Measurements from ENCODE around the gene TLCD2. TPM values are rescaled to one million over a fixed set of nuclear protein-coding genes. Genes with fewer than 3 reads are reported as not detected.
"Not testable (repeated sequence)": the region's sequence is repeated elsewhere in the genome, so short reads cannot be mapped to it uniquely, and the experiment has no call there.

TLCD2 gene
- total and polyA plus RNA-seq, 12 donors: 0.96 to 6.0 (median 1.9) TPM

DNA sequence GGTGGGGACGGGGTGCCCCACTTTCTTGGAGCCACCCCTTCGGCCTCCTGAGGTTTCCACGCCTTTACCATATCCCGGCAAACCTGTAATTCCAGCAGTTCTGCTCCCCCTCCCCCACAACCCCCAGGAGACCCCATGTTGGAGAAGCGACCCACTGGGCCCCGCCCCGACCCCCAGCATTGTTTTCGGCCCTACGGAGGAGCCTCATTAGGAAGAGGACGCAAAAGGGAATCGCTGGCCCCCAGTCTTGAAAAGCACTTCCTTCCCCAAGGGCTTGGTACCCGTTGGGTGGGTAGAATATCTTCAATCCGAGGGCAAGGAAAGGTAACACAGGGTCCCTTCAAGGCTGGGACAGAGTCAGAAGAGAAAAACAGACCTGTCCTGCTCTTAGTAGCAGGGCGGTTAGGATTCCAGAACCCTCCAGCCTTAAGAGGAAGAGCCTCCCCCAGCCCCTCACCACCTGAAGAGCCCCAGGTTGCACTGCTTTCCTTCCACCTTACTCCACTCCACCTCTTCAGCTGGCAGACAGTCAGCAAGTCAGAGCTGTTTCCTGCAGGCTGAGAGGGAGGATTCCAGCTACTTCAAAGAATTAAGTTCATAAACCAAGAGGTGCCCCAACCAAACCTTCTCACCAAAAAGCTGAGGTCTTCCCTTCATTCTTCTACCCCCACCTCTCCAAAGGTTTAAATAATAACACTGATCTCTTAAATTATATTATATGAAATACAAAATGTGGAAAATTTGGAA lies 803 bp upstream of the TLCD2 start:
- peak overlapping the region; percentile 64 to 88 (median 78) for H3K4me3 ChIP-seq
- WGBS, 2 donors: 39 to 43% methylated on average over 14 of the region's 14 CpGs
- no peak for DNase-seq

DNA sequence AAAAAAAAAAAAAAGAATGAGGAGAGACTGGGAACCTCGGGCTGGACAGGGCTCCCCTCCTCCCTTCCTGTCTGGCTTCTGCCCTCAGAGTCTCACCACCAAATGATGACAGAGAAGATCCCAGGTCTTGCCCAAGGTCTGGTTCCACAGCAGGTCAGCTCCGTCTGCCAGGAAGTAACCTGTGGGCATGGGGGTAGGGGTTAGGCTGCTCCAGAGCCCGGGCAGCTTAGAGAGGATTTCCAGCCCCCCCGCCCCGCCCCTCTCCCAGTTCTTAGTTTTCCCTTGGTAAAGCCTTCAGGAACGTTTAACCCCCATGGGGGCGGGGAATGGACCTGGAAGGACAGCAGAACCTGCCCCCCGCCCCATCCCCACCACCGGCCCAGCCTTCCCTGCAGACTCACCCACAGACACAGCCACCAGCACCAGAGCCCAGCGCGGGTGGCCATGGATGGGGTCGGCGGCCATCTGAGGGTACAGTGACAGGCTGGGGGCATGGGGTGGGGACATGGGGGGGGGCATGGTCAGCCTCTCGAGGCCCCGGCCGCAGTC lies 700 bp downstream of the TLCD2 start:
- peak overlapping the region; percentile 64 to 88 (median 78) for H3K4me3 ChIP-seq
- peaks cover 0 to 11% (median 0%) of the 10 kb centered on the region in 7 donors for H3K27me3 ChIP-seq
- peaks cover 10 to 55% (median 42%) of the 10 kb centered on the region in 9 donors for H3K4me1 ChIP-seq
- DNase-seq: no peak
- H3K9me3 ChIP-seq: no peaks in the 10 kb centered on the region
- intact Hi-C loops (cut with DNase I): no loop called here
- TF ChIP-seq, protein P1, sequence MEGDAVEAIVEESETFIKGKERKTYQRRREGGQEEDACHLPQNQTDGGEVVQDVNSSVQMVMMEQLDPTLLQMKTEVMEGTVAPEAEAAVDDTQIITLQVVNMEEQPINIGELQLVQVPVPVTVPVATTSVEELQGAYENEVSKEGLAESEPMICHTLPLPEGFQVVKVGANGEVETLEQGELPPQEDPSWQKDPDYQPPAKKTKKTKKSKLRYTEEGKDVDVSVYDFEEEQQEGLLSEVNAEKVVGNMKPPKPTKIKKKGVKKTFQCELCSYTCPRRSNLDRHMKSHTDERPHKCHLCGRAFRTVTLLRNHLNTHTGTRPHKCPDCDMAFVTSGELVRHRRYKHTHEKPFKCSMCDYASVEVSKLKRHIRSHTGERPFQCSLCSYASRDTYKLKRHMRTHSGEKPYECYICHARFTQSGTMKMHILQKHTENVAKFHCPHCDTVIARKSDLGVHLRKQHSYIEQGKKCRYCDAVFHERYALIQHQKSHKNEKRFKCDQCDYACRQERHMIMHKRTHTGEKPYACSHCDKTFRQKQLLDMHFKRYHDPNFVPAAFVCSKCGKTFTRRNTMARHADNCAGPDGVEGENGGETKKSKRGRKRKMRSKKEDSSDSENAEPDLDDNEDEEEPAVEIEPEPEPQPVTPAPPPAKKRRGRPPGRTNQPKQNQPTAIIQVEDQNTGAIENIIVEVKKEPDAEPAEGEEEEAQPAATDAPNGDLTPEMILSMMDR (IDR thresholded peaks at IDR 0.05): no peak
- peaks cover 0 to 49% (median 24%) of the 10 kb centered on the region in 9 donors for H3K36me3 ChIP-seq
- ATAC-seq: peak in 2 of 8 donors; percentile 4 to 5
- WGBS, 2 donors: 4 to 10% methylated on average over 11 to 15 of the region's 16 CpGs
- peak overlapping the region in 9 of 10 donors; percentile 76 to 99 (median 84) for H3K27ac ChIP-seq

More for the DNA sequence above, 803 bp upstream of the TLCD2 start:
- no peak for ATAC-seq
- Histone ChIP-seq H3K9me3 (no peaks in the 10 kb centered on the region), H3K27ac (peak overlapping the region in 9 of 10 donors; percentile 76 to 99 (median 84)), H3K4me1 (peaks cover 10 to 61% (median 52%) of the 10 kb centered on the region in 9 donors), H3K27me3 (peaks cover 0 to 11% (median 0%) of the 10 kb centered on the region in 7 donors), H3K36me3 (peaks cover 0 to 50% (median 24%) of the 10 kb centered on the region in 9 donors)
- intact Hi-C loops (cut with DNase I): loop anchor here in 8 of 10 donors (2.0 to 10.0 kb wide), 10 partner anchors 26 to 446 kb away; partner anchors contain the start of gene PRPF8 (in 1 of the 8)
- TF ChIP-seq, protein P1 (IDR thresholded peaks at IDR 0.05): no peak

DNA sequence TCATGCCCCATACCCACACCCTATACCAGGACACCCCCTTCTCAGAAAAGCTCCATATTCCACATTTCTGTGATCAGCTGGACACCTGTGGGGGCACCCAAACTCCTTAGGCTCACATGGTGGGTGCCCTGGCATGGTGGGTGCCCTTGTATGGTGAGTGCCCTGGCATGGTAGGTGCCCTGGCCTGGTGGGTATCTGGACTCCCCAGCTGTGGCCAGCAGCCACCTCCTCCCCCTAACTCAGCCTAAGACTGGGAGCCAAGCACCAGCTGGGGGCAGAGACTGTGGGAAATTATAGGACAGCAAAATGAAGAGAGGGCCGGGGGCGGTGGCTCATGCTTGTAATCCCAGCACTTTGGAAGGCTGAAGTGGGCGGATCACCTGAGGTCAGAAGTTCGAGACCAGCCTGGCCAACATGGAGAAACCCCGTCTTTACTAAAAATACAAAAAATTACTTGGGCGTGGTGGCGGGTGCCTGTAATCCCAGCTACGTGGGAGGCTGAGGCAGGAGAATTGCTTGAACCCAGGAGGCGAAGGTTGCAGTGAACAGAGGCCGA lies 1.3 kb downstream of the TLCD2 start:
- Histone ChIP-seq H3K27me3 (peaks cover 0 to 11% (median 0%) of the 10 kb centered on the region in 7 donors), H3K4me1 (peaks cover 7 to 50% (median 37%) of the 10 kb centered on the region in 9 donors)
- WGBS, 2 donors: 94 to 95% methylated on average over 10 of the region's 10 CpGs

DNA sequence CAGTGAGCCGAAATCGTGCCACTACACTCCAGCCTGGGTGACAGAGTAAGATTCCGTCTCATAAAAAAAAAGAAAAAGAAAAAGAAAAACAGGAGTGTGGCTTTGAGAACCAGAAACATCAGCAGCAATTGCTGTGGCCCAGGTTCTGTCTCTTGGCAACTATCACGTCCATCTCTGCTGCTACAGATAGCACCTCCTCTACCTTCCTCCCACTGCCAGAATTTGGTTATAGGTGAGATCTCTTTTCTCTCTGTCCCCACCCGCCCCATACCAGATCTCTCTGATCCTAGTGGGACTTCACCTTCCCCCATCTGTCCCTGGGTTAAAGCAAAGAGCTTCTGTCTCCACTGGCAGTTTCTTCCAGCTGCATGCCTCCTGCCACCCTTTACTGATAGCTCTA lies 3.1 kb downstream of the TLCD2 start:
- intact Hi-C loops (cut with DNase I): no loop called here
- ATAC-seq (no peak), DNase-seq (no peak)
- H3K27me3 ChIP-seq: peaks cover 0 to 11% (median 0%) of the 10 kb centered on the region in 7 donors
- WGBS, 2 donors: 90 to 93% methylated on average over 5 of the region's 5 CpGs
- H3K4me3 ChIP-seq: no peak overlapping the region
- H3K27ac ChIP-seq: no peak overlapping the region
- no peaks in the 10 kb centered on the region for H3K9me3 ChIP-seq
- TF ChIP-seq, protein P1 (IDR thresholded peaks at IDR 0.05): no peak
- peaks cover 0 to 25% (median 6%) of the 10 kb centered on the region in 9 donors for H3K36me3 ChIP-seq
- peaks cover 0 to 33% (median 19%) of the 10 kb centered on the region in 9 donors for H3K4me1 ChIP-seq

More for the DNA sequence above, 1.3 kb downstream of the TLCD2 start:
- intact Hi-C loops (cut with DNase I); DNase-seq; H3K9me3 ChIP-seq; H3K27ac ChIP-seq: not testable (repeated sequence)
- H3K36me3 ChIP-seq: peaks cover 0 to 43% (median 24%) of the 10 kb centered on the region in 9 donors
- H3K4me3 ChIP-seq: peak overlapping the region in 1 of 10 donors; percentile 79
- ATAC-seq: peak in 1 of 8 donors; percentile 0
